IPS DF 6.9 (cell line): ENCODE data around the gene NPL.

Experiments used
- DNase-seq: peaks from one replicate; pipeline ENCODE4 v3.0.0-alpha.2; 2013; ENCODE audit warnings: low read depth, low spot score
- H3K27ac ChIP-seq: one replicate; pipeline ENCODE4 v1.5.1; 2013; ENCODE audit warnings: low read length, control low read depth
- H3K27me3 ChIP-seq: 2 replicates; pipeline ENCODE4 v1.6.1; 2013; ENCODE audit warnings: mild to moderate bottlenecking, low read length; ENCODE audit not compliant: control insufficient read depth, insufficient read depth
- H3K36me3 ChIP-seq: 2 replicates; pipeline ENCODE4 v1.6.1; 2013; ENCODE audit warnings: low read length; ENCODE audit not compliant: control insufficient read depth, insufficient read depth
- H3K4me1 ChIP-seq: 2 replicates; pipeline ENCODE4 v1.6.1; 2013; ENCODE audit warnings: low read length; ENCODE audit not compliant: control insufficient read depth, insufficient read depth
- H3K4me3 ChIP-seq: 2 replicates; pipeline ENCODE4 v1.5.1; 2013; ENCODE audit warnings: mild to moderate bottlenecking, low read length
- H3K9me3 ChIP-seq: 2 replicates; pipeline ENCODE4 v1.6.1; 2013; ENCODE audit warnings: low read length, inconsistent platforms; ENCODE audit not compliant: control insufficient read depth, insufficient read depth
- WGBS: extraction: QIAGEN DNeasy Blood & Tissue Kit; methylation state at CpG from one replicate; pipeline ENCODE4 v1.1.7; 2013; ENCODE audit warnings: mixed read lengths, missing lambda C conversion rate; ENCODE audit not compliant: insufficient read length, insufficient coverage; 5-methylcytosine and 5-hydroxymethylcytosine counted together

The NPL gene

DNA sequence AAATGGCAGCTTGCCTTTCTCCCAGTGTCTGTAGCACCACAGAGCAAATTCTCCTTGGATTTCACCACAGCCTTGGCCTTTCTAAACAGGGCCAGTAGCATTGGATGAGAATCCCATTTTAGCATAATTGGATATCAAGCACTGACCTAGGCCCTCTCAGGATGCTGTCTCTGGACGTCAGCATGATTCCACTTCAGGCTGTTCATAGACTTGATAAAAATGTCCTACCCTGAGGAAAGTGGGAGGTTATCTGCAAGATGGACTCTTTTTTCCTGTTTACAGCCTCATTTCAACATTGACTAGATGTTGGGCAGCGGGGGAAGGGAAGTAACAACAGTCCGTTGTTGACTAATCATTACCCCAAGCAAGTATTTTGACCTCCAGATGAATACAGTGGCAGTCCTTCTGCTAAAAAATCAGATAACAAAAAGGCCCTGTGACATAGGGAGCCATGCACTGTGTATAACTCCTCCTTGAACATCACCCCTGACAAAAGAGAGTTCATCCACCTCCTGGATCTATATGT, 5.2 kb downstream of the NPL start:
- H3K36me3 ChIP-seq = no peaks in the 10 kb centered on the region
- no peaks in the 10 kb centered on the region for H3K4me1 ChIP-seq
- WGBS = no CpG with 5 or more reads among the region's 3 CpGs

DNA sequence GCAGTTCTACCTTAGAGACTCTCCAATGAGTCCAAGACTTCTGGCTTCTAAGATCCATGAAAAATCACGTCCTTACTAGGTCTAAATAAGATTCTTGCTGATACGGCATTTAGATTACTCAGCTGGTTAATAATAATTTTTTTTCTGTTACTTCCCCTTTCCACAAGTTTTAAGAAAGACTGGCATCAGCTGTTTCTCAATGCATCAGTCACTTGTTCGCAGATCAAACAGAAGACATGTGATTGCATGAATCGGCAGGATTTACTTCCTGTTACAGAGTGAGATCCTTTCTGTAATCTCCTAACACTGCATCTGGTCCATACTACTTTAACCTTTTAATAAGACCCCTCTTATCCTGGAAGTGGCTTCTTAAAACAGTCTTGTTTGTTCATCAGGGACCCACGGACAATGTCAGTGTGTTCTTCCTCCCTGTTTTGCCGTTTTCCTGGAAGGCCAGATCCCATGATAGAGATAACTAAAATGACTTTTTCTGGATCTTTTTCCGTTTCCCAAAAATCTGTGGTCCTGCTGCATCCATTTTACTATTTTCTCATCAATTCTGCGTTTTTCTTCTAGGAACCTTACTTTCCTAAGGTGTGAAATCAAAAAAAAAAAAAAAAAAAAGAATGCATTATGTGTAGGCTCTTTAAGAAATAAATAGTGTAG, 6.1 kb downstream of the NPL start:
- WGBS = no CpG with 5 or more reads among the region's 8 CpGs
- no peak for DNase-seq
- H3K27me3 ChIP-seq = no peaks in the 10 kb centered on the region
- H3K27ac ChIP-seq = no peak overlapping the region
- H3K36me3 ChIP-seq = no peaks in the 10 kb centered on the region
- H3K9me3 ChIP-seq = no peaks in the 10 kb centered on the region
- no peaks in the 10 kb centered on the region for H3K4me1 ChIP-seq
- H3K4me3 ChIP-seq = no peak overlapping the region

More for the DNA sequence above, 5.2 kb downstream of the NPL start:
- Histone ChIP-seq H3K9me3 (no peaks in the 10 kb centered on the region), H3K4me3 (no peak overlapping the region), H3K27ac (no peak overlapping the region), H3K27me3 (peaks cover 3% of the 10 kb centered on the region; the same call in 1 of the 2 replicates)
- DNase-seq = no peak

DNA sequence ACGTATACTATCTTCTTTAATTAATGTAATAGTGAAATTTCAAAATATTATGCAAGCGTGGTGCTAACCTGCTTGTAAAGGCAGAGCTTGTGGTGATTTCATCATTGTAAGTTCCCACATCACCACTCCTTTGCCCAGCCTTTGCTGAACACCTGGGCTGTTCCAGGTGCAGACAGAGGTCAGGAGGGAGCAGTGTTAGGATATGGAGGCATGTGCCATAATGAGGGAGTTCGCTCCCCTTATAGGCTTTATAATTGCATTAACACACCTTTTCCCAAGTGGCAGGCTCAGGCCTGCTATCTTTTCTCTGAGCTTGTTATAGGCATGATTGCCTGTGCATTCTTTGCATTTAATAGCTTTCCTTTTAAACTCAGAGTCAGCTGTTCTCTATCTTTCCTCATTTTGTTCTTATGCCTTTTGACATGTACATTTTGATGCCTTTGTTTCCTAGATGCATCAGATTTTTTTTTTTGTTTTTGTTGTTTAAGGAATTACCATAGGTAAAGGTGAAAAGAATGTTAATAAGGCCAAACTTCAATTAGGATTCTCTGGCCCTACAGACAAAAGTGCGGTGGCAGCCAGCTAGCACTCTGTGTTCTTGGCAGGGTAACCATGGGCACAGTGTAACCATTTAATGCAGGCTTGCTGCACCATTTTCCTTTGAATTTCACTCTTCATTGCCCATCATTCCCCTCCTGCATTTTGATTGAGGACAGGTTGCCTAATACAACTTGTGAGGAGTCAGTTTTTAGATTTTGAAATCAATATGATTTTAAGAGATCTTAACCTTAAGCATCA, 12.6 kb downstream of the NPL start:
- Histone ChIP-seq H3K4me3 (no peak overlapping the region), H3K27ac (no peak overlapping the region), H3K9me3 (no peaks in the 10 kb centered on the region), H3K36me3 (no peaks in the 10 kb centered on the region), H3K4me1 (peaks cover 2% of the 10 kb centered on the region; the same call in 1 of the 2 replicates), H3K27me3 (no peaks in the 10 kb centered on the region)
- DNase-seq = no peak
- 100% methylated on average over 1 of the region's 4 CpGs for WGBS

DNA sequence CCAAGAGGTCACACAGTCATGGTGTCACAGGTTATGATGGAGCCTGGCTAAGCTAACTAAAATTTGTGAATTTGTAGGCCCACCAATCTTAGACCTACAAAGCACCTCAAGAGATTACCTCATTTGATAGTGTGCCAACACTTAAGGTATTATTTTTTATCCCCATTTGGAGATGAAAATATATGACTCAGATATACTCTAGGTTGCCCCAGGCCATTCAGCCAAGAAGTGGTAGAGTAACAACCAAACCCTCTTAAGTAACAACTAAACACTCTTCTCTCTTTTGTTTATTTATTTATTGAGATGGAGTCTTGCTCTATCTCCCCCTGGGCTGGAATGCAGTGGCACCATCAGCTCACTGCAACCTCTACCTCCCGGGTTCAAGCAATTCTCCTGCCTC, 14.3 kb downstream of the NPL start:
- DNase-seq = no peak
- WGBS = no CpG with 5 or more reads among the region's 1 CpG
- Histone ChIP-seq H3K4me3 (no peak overlapping the region), H3K9me3 (no peaks in the 10 kb centered on the region), H3K27ac (no peak overlapping the region), H3K27me3 (no peaks in the 10 kb centered on the region), H3K4me1 (peaks cover 2% of the 10 kb centered on the region; the same call in 1 of the 2 replicates), H3K36me3 (no peaks in the 10 kb centered on the region)

DNA sequence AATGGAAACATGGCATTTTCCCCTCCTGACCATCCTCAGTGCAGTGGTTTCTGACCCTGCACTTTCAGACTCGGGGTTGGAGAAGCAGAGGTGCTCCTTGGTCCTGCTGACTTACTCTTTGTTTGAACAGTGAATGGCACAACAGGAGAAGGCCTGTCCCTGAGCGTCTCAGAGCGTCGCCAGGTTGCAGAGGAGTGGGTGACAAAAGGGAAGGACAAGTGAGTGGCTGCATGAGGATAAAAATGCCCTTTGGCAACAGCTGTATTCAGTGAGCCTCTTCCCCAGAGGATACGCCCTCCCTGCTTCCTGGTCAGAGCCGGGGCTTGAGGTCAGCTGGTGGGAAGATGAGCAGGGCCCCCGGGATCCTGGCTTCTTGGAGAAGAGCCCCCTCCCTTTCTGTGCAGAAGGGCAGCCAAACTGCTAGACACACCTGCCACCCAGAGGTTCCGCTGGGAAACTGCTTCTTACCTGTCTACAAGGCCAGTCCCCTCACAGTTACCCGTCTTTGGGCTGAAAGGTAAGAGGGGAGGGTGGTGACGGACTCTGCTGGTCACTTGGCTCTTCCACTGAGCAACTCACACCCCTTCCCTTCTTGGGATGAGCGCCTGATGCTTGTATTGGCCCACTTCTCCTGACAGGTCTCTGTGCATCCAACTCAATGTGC, 16.6 kb downstream of the NPL start:
- Histone ChIP-seq H3K27ac (no peak overlapping the region), H3K36me3 (no peaks in the 10 kb centered on the region), H3K4me1 (peaks cover 2% of the 10 kb centered on the region; the same call in 1 of the 2 replicates), H3K4me3 (no peak overlapping the region), H3K27me3 (no peaks in the 10 kb centered on the region), H3K9me3 (no peaks in the 10 kb centered on the region)
- no peak for DNase-seq
- WGBS = no CpG with 5 or more reads among the region's 11 CpGs

DNA sequence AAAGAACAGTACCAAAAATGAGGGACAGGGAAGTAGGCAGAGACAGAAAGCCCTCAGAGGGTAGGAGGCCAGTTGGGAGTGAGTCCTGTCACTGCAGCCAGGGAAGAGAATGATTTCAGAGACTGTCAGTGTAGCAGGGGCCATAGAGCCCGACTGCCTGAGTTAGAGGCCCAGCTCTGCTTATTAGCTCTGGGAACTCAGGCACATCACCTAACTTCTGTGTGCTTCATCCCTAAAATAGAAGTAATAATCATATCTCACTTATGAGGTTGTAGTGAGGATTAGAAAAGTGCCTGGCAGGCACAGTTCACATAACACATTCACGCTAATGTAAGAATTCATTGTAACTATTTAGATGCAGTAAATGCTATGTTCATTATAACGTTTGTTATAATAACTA, 18.3 kb downstream of the NPL start:
- peaks cover 2% of the 10 kb centered on the region; the same call in 1 of the 2 replicates for H3K4me1 ChIP-seq
- no peak overlapping the region for H3K27ac ChIP-seq
- H3K27me3 ChIP-seq = no peaks in the 10 kb centered on the region
- DNase-seq = no peak
- H3K4me3 ChIP-seq = no peak overlapping the region
- WGBS = no CpG with 5 or more reads among the region's 3 CpGs
- no peaks in the 10 kb centered on the region for H3K36me3 ChIP-seq
- no peaks in the 10 kb centered on the region for H3K9me3 ChIP-seq

DNA sequence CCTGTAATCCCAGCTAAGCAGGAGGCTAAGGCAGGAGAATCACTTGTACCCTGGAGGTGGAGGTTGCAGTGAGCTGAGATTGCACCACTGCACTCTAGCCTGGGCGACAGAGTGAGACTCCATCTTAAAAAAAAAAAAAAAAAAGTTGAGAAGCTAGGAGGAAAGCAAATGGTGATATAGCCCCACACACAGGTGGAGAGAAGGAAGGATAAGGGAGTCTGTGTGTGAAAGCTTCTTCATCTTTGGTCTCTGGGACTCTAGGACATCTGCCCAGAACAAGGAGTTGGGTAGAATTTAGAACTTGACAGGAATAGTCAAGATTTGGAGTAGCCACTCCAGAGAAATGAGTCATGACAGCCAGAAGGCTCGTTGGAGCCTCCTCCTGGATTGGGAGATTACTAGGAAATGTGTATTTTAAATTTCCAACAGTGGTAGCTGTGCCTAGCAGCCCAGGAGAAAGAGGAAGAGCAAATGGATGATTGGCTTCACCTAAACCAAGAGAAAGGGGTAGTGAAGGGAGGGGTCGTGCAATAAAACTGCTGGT, 19.9 kb downstream of the NPL start:
- peaks cover 2% of the 10 kb centered on the region; the same call in 1 of the 2 replicates for H3K4me1 ChIP-seq
- no peaks in the 10 kb centered on the region for H3K9me3 ChIP-seq
- no peaks in the 10 kb centered on the region for H3K36me3 ChIP-seq
- H3K4me3 ChIP-seq = no peak overlapping the region
- no CpG with 5 or more reads among the region's 3 CpGs for WGBS
- no peak overlapping the region for H3K27ac ChIP-seq
- H3K27me3 ChIP-seq = no peaks in the 10 kb centered on the region
- no peak for DNase-seq

DNA sequence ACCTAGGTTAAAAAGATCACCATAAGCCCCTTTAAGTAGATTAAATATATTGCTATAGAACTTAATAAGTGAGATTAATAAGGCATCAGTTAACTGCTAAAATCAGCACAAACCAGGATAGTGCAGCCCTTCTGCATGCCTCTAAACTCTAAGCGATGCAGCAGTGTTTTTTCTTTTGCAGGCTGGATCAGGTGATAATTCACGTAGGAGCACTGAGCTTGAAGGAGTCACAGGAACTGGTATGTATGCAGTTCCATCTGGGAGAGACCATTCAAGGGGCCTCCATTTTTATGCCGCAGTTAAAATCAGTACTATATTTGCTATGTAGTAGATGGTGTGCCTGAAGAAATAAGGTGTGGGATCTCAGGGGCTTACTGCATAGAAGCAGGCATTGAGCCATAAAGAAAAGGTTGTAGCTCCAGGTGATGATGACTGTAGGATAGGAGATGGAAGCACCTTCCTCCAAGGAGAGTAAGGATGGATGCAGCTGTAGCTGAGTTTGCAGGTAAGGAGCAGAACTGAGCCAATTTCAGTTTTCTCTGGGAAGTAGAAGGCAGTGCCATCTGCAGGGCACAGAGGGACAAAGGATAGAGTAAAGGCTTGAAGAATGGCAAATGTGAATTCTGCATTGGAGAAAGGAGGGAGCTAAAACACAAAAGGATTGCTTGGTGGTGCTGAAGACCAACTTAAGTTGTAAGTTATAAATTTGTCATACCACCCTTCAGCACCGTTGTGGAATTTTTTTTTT, 22.6 kb downstream of the NPL start:
- Histone ChIP-seq H3K9me3 (no peaks in the 10 kb centered on the region), H3K27ac (no peak overlapping the region), H3K27me3 (no peaks in the 10 kb centered on the region), H3K36me3 (no peaks in the 10 kb centered on the region), H3K4me3 (no peak overlapping the region), H3K4me1 (no peaks in the 10 kb centered on the region)
- WGBS = no CpG with 5 or more reads among the region's 4 CpGs
- DNase-seq = no peak

DNA sequence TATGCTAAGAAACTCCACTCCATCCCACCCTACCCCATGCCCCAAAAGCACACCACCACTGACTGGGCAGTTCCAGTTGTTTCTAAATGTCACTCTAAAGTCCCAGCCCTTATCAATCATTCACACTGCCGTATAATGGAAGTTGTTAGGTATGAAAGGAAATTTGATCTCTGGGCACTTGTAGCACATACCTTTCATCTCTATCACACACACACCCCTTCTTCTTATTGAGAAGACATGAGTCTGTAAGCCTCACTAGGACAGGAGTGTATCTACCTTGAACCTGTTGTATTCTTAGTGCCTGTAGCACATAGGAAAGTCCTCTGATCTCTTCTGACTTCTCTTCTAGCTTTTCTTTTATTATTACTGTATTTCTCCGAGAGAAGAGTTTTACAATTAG, 27.3 kb downstream of the NPL start:
- no peak overlapping the region for H3K27ac ChIP-seq
- no CpG with 5 or more reads among the region's 2 CpGs for WGBS
- no peaks in the 10 kb centered on the region for H3K36me3 ChIP-seq
- no peak for DNase-seq
- no peak overlapping the region for H3K4me3 ChIP-seq
- H3K27me3 ChIP-seq = no peaks in the 10 kb centered on the region
- no peaks in the 10 kb centered on the region for H3K9me3 ChIP-seq
- H3K4me1 ChIP-seq = no peaks in the 10 kb centered on the region

DNA sequence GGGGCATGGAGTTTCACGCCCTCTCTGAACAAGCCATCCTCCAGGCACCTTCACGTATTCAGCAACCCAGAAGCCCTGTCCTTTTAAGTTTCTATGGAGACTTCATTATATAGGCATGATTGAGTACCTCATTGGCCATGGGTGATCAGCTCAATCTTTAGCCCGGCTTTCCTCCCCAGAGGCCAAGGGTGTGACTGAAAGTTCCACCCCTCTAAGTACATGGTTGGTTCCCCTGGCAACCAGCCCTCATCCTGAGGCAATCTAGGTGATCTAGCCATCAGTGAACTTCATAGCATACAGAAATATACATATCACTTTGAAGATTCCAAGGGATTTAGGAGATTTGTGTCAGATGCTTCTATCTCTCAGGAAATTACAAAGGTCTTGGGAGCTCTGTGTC, 28.2 kb downstream of the NPL start:
- WGBS = no CpG with 5 or more reads among the region's 3 CpGs
- Histone ChIP-seq H3K27ac (no peak overlapping the region), H3K4me3 (no peak overlapping the region), H3K9me3 (no peaks in the 10 kb centered on the region), H3K4me1 (no peaks in the 10 kb centered on the region), H3K36me3 (no peaks in the 10 kb centered on the region), H3K27me3 (no peaks in the 10 kb centered on the region)
- DNase-seq = no peak
